Right atrium auricular region (tissue), 2 donors: Measurements from ENCODE around the gene SLAMF8. TPM values are rescaled to one million over a fixed set of nuclear protein-coding genes. Genes with fewer than 3 reads are reported as not detected.

Source experiments
- DNase-seq: peaks from one replicate; pipeline ENCODE4 v3.0.0-alpha.2; 2019; ENCODE audit warnings: low spot score
- H3K27ac ChIP-seq, 2 donors: fragments of 200-600 bp; sonication (generic); 1 replicate in 1 of 2; 2 replicates in 1 of 2; pipeline ENCODE4 v1.5.1; 2016 to 2019
- H3K27me3 ChIP-seq, 2 donors: fragments of 200-600 bp; sonication (generic); one replicate each; pipeline versions ENCODE4 v1.5.1 to v1.6.0; 2017 to 2019
- H3K36me3 ChIP-seq: fragments of 200-600 bp; sonication (generic); one replicate; pipeline ENCODE4 v1.5.1; 2016
- H3K4me1 ChIP-seq, 2 donors: fragments of 200-600 bp; sonication (generic); one replicate each; pipeline versions ENCODE4 v1.5.1 to v1.6.0; 2017 to 2019
- H3K4me3 ChIP-seq, 2 donors: fragments of 200-600 bp; sonication (generic); 1 replicate in 1 of 2; 2 replicates in 1 of 2; pipeline ENCODE4 v1.5.1; 2017 to 2019; ENCODE audit warnings: mild to moderate bottlenecking in 1 of 2, moderate library complexity in 1 of 2
- H3K9me3 ChIP-seq, 2 donors: fragments of 200-600 bp; sonication (generic); one replicate each; pipeline ENCODE4 v1.5.1; 2019
- total RNA-seq, 2 donors: library from RNA; depleted of rRNA; stranded (reverse); fragments of >200 nt; gene quantifications; one replicate each; pipeline ENCODE4 v1.1.0, GENCODE V29; 2016
- TF ChIP-seq, protein P1 (sequence below), 2 donors: fragments of 200-600 bp; sonication (generic); IDR thresholded peaks; one replicate each; pipeline ENCODE4 v1.5.1; 2019; ENCODE audit warnings: antibody characterized with exemption in 2 of 2

SLAMF8 gene
- total RNA-seq, 2 donors from 2014 or later, result 1.0 to 4.2 TPM

DNA sequence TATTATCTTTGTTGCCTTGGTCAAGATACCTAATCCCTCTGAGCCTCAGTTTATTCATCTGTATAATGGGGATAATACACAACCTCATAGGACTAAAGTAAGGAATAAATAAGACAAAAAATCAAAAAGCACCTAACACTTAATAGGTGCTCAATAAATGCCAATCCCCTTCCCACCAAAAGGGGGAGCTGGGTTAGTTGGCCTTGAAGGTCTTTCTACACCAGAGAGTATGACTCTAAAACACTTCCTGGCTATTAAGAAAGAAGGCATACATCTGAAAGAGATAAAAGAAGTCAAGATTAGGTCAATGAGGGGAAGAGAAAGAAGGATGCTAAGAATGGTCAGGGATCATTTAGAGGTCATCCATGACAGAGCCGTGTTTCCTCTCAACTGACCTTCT is 24.7 kb downstream of the SLAMF8 start:
- Histone ChIP-seq H3K36me3 (no peaks in the 10 kb centered on the region), H3K4me3 (no peak overlapping the region), H3K9me3 (no peaks in the 10 kb centered on the region), H3K27me3 (no peaks in the 10 kb centered on the region), H3K4me1 (peaks cover 0 to 20% of the 10 kb centered on the region in 2 donors), H3K27ac (no peak overlapping the region)
- DNase-seq, result no peak
- TF ChIP-seq, protein P1, sequence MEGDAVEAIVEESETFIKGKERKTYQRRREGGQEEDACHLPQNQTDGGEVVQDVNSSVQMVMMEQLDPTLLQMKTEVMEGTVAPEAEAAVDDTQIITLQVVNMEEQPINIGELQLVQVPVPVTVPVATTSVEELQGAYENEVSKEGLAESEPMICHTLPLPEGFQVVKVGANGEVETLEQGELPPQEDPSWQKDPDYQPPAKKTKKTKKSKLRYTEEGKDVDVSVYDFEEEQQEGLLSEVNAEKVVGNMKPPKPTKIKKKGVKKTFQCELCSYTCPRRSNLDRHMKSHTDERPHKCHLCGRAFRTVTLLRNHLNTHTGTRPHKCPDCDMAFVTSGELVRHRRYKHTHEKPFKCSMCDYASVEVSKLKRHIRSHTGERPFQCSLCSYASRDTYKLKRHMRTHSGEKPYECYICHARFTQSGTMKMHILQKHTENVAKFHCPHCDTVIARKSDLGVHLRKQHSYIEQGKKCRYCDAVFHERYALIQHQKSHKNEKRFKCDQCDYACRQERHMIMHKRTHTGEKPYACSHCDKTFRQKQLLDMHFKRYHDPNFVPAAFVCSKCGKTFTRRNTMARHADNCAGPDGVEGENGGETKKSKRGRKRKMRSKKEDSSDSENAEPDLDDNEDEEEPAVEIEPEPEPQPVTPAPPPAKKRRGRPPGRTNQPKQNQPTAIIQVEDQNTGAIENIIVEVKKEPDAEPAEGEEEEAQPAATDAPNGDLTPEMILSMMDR (IDR thresholded peaks at IDR 0.05), result no peak

GRCh38 chr1:159853417-159854115 is 26.9 kb downstream of the SLAMF8 start:
- H3K4me3 ChIP-seq, result peak overlapping the region; percentile 57 to 77
- no peaks in the 10 kb centered on the region for H3K9me3 ChIP-seq
- peaks cover 0 to 20% of the 10 kb centered on the region in 2 donors for H3K4me1 ChIP-seq
- H3K36me3 ChIP-seq, result no peaks in the 10 kb centered on the region
- peak overlapping the region; percentile 98 to 99 for H3K27ac ChIP-seq
- TF ChIP-seq, protein P1 (IDR thresholded peaks at IDR 0.05), result no peak
- DNase-seq, result no peak
- no peaks in the 10 kb centered on the region for H3K27me3 ChIP-seq

DNA sequence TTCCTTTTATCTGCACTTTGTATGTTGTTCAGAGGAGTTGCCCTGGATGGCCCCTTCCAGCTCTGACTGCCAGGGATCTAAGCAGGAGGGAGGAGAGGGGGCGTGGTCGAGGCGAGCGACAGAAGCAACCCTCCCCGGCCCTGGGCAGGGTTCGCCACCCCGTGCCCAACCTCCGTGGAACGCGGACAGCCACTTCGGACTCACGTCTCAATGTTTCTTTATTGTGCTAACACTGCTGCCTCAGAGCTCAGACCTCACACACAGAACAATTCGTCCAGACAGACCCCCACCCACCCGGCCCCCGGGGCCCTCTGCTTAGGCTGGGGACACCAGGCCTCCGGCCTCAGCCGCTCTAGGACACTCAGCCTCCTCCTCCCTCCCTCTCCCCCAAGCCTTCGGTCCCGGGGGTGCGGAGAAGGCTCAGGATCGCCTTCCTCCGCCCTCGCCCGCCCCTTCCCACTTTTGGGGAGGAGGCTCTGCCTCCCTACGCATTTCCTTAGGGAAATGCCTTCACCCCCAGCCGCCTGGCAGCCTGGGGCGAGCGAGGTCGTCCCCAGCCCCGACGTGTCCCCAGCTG is 27.5 kb downstream of the SLAMF8 start:
- Histone ChIP-seq H3K27me3 (no peaks in the 10 kb centered on the region), H3K4me3 (peak overlapping the region; percentile 57 to 77), H3K9me3 (no peaks in the 10 kb centered on the region), H3K27ac (peak overlapping the region; percentile 98 to 99), H3K36me3 (no peaks in the 10 kb centered on the region), H3K4me1 (peaks cover 0 to 20% of the 10 kb centered on the region in 2 donors)
- DNase-seq, result peak; percentile 86
- TF ChIP-seq, protein P1 (IDR thresholded peaks at IDR 0.05), result no peak

- DNase-seq, result peak; percentile 89
- H3K9me3 ChIP-seq, result no peaks in the 10 kb centered on the region
- no peaks in the 10 kb centered on the region for H3K27me3 ChIP-seq
- TF ChIP-seq, protein P1 (IDR thresholded peaks at IDR 0.05), result peak in 1 of 2 donors; percentile 44
- H3K36me3 ChIP-seq, result no peaks in the 10 kb centered on the region
- peak overlapping the region; percentile 57 to 77 for H3K4me3 ChIP-seq
- H3K4me1 ChIP-seq, result peaks cover 0 to 20% of the 10 kb centered on the region in 2 donors
- H3K27ac ChIP-seq, result peak overlapping the region; percentile 98 to 99
These were observed 28.1 kb downstream of the SLAMF8 start for GRCh38 chr1:159854693-159855192.

- no peaks in the 10 kb centered on the region for H3K27me3 ChIP-seq
- H3K9me3 ChIP-seq, result no peaks in the 10 kb centered on the region
- H3K27ac ChIP-seq, result peak overlapping the region; percentile 98 to 99
- TF ChIP-seq, protein P1 (IDR thresholded peaks at IDR 0.05), result no peak
- no peaks in the 10 kb centered on the region for H3K36me3 ChIP-seq
- peaks cover 0 to 25% of the 10 kb centered on the region in 2 donors for H3K4me1 ChIP-seq
- no peak for DNase-seq
- H3K4me3 ChIP-seq, result no peak overlapping the region
These were observed 29.0 kb downstream of the SLAMF8 start for GRCh38 chr1:159855709-159856108.
